Colon (tissue), 2 donors: ENCODE data around the gene ACAD11.
"Not testable (repeated sequence)": the region's sequence is repeated elsewhere in the genome, so short reads cannot be mapped to it uniquely, and the experiment has no call there.

Experiments used
- FAIRE-seq: peaks from 2 replicates; lab custom pipeline; 2012; peaks lifted over from hg19 to GRCh38; lab: Jason Lieb, UNC
- donor health status: control.
- donor health status: control.

The ACAD11 gene

DNA sequence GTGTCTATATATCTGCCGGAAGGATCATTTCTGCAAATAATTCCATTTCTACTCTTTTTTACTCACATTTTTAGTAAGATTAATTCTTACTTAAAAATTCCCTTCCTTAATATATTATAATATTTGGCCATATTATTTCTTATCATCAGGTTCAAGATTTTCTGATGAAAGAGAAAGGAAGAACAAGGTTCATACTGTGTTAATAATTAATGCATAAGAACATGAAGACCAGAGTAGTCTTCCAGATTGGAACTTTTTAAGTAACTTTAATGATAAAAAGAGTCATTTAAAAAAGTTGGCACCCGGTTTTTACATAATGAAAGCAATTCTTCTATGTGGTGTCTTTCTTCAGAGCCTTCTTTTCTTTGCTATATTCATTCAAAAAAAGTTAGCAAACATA, 61.9 kb downstream of the ACAD11 start:
- no peak for FAIRE-seq

DNA sequence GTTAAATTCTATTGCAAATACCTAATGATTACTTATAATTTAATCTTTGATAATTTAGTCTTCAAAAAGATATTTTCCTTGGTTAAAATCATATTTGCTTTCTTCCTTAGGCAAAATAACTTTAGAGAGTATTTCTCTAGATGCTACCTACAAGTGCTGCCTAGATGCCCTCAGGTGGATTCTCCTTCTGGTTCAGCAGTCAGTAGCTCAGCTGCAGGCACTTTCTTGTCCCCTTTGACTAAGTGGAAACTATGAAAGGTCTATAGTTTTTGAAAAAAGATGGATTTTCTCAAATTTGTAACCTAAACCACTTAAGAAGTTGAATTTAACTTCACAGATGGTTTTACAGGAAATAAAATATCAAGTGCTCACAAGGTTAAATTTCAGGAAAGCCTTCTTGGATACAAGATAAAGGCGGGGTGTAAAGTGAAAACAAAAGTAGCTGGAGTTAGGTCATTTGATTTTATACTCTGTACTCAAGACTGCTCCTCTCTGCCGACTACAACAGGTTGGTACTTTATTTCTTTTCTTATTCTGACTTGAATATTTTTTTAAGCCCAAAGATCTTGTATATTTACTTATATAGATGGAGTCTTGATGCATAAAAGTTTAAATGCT, 62.7 kb downstream of the ACAD11 start, which contains the start of gene ACKR4:
Gene ACKR4, plus strand, starts transcription at position 455 of the 618 bp plus-strand sequence. CDS start 3,128 bp downstream, outside the sequence.
- no peak for FAIRE-seq

DNA sequence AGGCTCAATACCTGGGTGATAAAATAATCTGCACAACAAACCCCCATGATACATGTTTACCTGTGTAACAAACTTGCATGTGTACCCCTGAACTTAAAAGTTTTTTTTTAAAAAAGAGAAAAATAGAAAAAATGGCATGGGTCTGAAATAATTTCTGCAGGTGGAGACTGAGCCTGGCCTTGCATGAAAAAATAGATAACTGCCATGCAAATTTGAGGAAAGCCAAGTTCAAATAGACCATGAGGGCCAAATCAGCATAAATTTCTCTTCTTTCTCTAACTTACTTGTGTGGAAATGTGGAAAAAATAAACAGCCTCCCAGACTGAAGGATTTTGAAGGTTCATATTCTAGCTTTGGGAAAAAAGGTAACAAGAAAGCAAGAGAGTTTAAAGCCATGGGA, 63.3 kb downstream of the ACAD11 start:
- FAIRE-seq = no peak

DNA sequence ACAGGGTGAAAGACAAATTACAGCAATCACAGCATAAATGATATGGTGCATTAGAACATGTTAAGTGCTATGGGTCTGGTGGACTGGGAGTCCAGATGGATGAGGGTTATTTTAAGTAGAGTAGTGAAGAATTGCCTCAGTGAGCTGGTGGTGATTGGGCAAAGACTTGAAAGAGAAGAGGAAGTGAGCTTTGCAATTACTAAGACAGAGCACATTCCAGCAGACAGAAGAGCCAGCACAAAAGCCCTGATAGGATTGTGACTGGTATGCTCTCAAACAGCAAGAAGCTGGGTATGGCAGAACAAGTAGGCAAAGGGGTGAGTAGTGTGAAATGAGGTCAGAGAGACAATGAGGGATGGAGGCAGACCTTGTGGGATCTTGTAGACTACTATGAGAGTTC, 64.6 kb downstream of the ACAD11 start:
- FAIRE-seq = no peak

DNA sequence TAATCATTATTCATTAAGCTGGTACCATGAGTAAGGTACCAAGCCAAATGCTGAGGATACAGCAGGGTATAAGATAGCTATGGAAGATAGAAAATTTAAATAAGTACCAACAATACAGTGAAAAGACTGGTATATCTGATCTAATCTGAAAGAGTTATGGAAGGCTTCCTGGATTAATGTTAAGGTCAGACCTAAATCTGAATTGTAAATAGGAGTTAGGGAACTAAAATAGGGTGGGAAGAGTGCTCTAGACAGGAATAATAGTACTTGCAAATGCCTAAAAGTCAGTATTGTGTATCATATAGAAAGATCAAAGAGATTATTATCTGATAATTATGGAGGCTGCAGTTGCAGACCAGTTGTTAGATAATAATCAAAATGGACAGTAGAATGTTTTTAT, 65.1 kb downstream of the ACAD11 start:
- FAIRE-seq = no peak

DNA sequence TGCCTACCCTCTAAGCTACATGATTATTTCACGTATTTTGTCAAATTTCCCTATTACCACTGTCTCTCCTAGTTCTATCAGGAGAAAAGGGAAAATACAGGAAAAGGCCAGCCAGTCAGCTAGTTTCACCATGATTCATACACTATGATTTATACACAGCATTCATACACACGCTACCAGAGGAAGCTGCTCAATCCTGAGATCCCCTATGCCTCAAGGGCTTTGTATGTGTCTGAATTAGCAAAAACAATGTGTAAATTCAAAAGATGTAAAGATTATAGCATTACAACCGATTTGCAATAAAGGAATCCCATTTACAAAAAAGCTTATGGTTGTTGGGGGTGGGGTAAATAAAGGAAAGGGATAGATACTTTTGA, 65.7 kb downstream of the ACAD11 start:
- FAIRE-seq = no peak

DNA sequence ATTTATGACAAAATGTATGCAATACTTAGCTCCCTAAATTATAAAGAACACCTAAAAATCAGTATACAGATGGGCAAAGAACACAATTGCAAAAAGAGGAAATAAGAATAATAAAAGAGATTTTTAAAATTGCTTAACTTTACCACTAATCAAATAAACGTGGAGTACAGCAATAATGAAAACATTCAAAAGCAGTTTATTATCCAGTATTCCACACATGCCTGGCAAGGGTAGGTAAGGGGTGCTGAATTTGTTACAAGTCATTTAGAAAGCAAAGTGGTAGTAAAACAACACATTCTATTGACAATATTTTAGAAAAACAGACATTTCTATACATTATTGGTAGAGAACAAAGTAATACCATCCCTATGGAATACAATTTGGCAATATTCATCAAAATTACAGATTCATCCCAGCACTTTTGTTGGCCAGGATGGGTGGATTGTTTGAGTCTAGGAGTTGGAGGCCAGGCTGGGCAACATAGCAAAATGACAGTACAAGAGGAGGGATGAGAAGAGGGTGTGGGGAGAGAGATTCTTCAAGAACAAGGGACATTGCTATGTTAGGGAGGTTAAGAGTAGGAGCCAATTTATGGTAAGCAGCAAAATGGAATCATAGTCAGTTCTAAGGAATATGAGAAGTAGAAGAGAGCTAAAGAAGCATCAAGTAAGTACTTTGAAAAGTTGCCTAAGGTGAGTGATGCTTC, 66.2 kb downstream of the ACAD11 start:
- no peak for FAIRE-seq

DNA sequence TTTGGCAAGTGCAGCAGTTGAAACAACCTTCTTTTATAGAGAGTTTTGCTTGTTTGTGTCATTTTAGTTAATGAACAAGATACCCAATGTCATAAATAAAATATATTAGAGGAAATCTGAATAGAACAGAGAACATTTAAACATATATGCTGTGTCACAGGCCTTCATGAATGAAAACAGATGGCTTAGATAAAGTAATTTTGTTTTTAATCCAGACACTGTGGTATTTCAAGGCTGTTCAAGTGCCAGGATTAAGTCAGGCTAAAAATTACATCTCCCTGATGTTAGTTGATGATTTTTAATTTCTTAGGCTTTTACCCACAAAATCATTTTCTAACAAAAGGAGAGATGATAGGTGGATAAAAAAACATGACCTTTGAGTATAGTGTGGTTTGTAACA, 67.4 kb downstream of the ACAD11 start:
- no peak for FAIRE-seq

DNA sequence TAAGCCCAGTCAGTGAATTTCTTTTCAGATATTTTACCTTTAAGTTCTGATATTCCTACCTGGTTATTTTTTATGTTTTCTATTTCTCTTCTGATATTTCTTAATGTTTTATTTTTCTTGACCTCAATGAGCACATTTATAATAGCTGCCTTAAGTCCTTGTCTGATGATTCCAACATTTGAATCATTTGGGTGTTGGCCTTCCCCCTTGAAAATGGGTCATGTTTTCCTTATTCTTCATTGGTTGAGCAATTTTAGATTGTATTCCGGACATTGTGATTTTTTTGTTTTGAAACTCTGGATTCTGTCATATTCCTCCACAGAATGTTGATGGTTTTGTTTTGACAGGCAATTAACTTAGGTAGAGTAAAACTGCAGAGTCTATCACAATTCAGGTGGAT, 72.2 kb downstream of the ACAD11 start:
- FAIRE-seq = no peak

DNA sequence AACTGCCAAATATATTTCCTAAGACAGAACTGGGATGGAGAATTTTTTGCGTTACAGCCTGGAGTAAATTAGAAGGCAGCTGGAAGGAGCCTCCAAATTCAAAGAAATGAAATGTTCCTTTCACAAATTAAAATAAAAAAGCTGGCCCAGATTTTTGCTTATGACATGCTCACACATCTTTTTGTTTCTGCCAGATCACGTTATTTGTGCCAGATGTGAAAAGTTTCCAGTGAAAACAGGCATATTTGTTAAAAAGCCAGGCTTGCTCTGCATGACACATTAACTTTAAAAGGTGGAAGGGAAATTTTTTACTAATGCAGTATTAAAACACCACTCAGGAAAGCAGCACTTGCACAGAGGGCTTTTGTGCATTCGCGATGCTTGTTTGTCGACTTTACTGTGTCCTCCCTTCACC, 85.8 kb downstream of the ACAD11 start:
- FAIRE-seq = no peak

DNA sequence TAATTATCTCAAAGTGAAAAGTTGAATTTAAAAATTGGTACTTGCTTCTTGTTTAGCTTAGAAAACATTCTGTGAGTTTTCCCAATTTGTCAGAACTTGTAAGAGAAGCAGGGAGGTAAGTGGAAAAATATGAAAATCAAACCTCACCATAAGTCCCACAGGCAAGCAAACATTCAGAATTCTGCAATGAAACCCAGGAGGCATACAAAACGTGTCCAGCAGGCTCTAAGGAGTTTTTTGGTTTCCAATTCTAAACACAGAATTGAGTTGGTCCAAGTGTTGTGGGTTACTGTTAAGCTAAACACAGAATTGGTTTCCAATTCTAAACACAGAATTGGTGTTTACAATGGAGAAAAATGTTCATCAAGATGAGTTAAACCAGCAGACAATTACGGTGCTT, 89.6 kb downstream of the ACAD11 start:
- FAIRE-seq = no peak

DNA sequence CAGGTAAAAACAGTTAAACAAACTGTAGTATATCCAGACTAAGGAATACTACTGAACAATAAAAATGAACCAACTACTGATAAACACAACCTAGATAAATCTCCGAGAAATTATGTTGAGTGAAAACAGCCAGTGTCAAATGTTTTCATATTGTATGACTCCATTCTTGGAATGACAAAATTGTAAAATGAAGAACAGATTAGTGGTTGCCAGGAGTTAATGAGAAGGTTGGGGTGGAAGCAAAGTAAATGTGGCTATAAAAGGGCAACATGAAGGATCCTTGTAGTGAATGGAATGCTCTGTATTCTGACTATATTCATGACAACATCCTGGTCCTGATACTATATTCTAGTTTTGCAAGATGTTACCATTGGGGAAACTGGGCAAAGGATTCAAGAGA, 90.0 kb downstream of the ACAD11 start:
- FAIRE-seq = no peak

DNA sequence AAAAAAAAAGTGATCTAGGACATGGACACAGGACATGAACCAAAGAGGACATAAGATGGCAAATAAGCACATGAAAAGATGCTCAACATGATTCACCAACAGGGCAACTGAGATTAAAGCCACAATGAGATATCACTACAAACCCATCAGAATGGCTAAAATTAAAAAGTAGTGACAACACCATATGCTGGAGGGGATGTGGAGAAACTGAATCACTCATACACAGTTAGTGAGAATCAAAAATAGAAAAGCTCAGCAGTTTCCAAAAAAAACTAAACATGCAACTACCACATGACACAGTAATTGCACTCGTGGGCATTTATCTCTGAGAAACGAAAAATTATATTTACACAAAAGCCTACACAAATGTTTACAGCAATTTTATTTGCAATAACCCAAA, 90.5 kb downstream of the ACAD11 start:
- no peak for FAIRE-seq

DNA sequence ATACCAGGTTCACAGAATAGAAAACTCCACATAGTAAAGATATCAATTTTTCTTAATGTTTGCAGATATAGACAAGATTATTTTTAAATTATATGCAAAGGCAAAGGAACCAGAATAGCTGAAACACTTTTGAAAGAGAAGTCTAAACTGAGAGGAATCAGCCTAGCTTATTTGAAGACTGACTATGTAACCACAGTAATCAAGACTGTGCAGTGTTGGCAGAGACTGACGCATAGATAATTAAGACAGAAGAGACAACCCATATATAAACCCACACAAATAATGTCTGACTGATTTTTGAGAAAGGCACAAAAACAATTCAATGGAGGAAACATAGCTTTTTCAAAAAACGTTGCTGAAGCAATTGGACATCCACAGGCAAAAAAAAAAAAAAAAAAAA, 91.2 kb downstream of the ACAD11 start:
- FAIRE-seq = no peak

DNA sequence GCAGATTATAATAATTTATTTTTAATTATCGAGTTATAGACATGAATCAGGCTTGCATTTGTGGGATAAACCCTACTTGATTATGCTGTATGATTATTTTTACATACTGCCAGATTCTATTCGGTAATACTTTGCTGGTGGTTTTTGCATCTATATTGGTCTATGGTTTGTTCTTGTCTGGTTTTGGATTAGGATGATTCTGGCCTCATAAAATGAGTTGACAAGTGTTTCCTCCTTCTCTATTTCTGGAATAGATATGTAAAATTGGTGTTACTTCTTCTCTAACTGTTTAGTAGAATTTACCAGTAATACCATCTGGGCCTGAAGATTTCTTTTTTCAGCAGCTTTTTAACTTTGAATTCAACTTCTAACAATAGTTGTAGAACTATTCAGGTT, 95.5 kb downstream of the ACAD11 start:
- FAIRE-seq = no peak

DNA sequence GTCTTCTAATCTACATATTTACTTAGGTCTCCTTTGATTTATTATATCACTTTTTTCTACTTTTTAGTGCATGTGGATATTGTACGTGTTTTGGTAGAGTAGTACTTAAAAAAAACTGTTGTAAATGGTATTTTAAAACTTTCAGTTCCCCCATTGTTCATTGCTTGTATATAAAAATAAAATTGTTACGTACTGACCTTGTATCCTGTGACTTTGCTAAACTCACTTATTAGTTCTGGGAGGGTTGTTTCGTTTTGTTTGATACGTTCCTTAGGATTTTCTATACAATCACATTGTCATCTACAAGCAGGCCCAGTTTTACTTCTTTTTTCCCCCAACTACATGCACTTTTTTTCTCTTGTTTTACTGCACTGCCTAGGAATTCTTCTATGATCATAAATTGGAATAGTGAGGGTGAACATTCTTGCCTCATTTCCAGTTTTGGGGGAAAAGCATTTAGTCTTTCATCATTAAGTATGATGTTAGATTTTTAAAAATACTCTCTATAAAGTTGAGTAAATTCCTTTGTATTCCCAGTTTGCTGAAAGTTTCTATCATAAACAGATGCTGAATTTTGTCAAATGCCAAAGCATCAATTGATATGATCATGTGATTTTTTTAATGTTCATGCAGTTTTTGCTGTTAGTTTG, 96.1 kb downstream of the ACAD11 start:
- no peak for FAIRE-seq

DNA sequence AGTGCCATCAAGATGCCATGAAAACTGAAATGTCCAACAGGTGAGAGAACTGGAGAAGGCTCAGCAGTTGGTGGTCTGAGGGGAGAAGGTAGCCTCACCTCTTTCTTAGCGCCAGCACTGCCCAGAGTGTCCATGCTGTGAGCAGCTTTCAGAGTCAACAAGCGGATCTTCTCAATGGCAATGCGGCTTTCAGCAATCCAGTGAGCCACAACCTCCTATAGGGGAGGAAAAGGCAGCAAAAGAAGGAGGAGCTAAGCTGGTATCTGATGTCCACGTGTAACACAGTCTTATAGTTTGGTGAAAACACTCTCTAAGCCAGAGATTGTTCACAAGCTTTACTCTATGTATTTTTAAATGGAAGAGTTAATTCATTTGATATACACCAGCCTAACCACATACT, 98.6 kb downstream of the ACAD11 start:
- no peak for FAIRE-seq

DNA sequence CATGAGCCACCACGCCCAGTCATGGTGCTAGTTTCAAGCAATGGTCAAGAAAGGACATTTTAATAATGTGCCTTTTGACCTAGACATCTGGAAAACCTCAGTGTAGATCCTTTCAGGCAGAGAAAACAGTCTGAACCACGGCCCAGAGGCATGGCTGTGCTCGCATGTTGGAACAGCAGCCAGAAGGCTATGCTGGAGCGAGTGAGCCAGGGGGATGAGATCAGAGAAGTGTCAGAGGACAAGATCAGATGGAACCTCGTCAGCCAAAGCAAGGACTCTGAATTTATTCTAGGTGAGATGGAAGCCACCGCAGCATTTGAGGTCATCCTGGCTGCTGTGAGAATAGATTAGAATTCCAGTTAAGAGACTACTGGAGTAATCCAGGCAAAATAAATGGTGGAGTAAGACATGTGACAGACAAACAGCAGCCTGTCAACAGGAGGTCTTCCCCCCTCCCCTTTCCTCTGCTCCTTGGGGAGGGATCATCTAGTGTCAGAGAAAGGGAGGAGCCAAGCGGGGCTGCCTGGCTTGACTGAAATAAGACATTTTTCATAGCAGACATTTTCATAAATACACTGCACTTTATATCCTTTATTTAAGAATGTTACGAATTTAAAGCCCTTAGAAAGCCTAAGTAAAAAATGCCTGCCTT, 103.0 kb downstream of the ACAD11 start:
- FAIRE-seq = no peak

DNA sequence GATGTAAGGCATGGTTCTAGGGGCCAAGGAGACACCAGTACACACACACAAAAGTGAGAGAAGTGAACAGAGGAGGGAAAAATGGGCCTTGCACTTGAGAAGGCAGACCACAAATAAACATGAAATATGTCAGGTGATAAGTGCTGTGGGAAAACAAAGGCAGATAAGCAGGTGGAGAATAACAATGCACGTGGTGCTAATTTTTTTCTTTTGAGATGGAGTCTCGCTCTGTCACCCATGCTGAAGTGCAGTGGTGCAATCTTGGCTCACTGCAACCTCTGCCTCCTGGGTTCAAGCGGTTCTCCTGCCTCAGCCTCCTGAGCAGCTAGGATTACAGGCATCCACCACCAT, 103.6 kb downstream of the ACAD11 start:
- not testable (repeated sequence) for FAIRE-seq

DNA sequence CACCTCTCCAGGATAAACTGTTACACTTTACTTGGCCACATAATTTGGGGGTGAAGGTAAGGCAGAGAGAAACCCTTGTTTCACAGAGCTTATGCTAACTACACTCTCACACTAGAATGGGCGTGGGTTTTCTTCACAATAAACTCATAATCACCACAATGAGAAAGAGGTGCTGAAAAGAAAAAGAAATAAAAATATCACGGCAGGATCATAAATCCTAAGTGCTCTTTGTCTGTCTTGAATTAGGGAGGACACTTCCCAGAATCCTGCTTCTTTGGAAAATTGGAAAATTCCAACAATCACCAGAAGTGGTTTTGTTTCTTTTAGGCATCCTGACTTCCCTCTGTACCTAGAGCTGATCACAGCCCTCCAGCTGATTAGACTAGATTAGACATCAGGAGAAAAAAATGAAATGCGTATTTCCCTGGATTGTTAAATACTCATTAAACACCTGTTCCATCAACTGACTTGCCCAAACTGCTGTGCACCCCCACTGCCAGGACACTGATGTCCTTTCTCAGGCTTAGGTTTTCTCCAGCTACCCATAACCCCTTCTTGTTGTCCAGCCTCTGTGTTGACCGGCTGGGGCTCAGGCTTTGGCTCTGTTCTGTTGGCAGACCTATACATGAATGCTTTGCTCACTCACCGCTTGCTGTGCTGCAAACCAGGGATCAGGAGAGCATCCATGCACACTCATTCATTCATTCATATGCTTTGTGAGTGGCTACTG, 104.1 kb downstream of the ACAD11 start:
- FAIRE-seq = no peak

DNA sequence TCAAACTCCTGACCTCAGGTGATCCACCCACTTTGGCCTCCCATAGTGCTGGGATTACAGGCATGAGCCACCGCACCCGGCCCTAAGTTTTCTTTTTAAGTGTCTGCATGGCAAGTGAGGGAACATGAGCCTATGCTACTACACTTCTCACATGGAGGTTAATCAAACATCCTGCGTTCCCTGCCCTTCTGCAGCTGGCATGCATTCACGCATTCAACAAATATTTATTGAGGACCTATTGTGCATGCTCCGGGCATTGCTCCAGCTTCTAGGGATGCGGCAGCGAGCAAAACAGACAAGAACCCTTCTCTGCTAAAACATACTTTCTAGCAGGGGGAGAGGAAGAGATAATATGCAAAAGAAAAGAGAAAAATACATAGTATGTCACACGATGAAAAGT, 105.2 kb downstream of the ACAD11 start:
- no peak for FAIRE-seq

DNA sequence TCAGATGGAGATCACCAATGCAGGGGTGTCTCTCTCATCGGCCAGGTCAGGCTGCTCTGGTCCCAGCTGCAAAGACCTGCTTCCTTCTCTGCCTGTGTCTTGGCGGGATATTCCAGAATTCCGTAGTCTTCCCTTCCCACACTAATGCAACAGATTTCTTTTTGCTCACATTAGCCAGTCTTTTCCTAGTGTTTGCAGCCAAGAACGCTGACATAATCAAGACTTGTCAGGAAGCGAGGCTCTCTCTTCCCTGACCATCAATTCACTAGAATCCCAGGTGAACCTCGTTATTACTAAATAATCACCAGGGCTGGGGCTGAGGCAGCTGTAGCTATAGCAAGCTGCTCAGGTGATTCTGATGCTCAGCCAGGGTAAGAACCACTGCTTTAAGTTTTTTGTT, 105.8 kb downstream of the ACAD11 start:
- FAIRE-seq = no peak
